Ascending aorta (tissue), 2 donors: ENCODE measurements around the gene ACER3. TPM values are rescaled to one million over a fixed set of nuclear protein-coding genes. Genes with fewer than 3 reads are reported as not detected.
"Not testable (repeated sequence)": the region's sequence is repeated elsewhere in the genome, so short reads cannot be mapped to it uniquely, and the experiment has no call there.

ENCODE experiments used
- DNase-seq, 2 donors: peaks; one replicate each; pipeline ENCODE4 v3.0.0-alpha.2; 2019; ENCODE audit warnings: low spot score in 2 of 2
- H3K27ac ChIP-seq, 2 donors: fragments of 200-600 bp; sonication (generic); one replicate each; pipeline ENCODE4 v1.5.1; 2016 to 2017; ENCODE audit warnings: mild to moderate bottlenecking in 1 of 2
- H3K27me3 ChIP-seq: fragments of 200-600 bp; sonication (generic); one replicate; pipeline ENCODE4 v1.5.1; 2017
- H3K36me3 ChIP-seq, 2 donors: fragments of 200-600 bp; sonication (generic); one replicate each; pipeline ENCODE4 v1.5.1; 2016
- H3K4me1 ChIP-seq, 2 donors: fragments of 200-600 bp; sonication (generic); one replicate each; pipeline ENCODE4 v1.5.1; 2016 to 2017; ENCODE audit warnings: mild to moderate bottlenecking in 1 of 2
- H3K4me3 ChIP-seq, 2 donors: fragments of 200-600 bp; sonication (generic); one replicate each; pipeline ENCODE4 v1.5.1; 2016 to 2017; ENCODE audit warnings: mild to moderate bottlenecking in 1 of 2
- H3K9me3 ChIP-seq, 2 donors: fragments of 200-600 bp; sonication (generic); one replicate each; pipeline ENCODE4 v1.5.1; 2016
- CTCF ChIP-seq, 3 experiments: fragments of 200-600 bp in 2 of 3; fragments of 450-650 bp in 1 of 3; sonication (generic) in 2 of 3; IDR thresholded peaks; one replicate each; pipeline ENCODE4 v1.5.1; 2016 to 2019; ENCODE audit warnings: antibody characterized with exemption in 3 of 3, mild to moderate bottlenecking in 1 of 3, moderate library complexity in 1 of 3
- intact Hi-C: fragments of 100-400 bp; cut with DNase I; formaldehyde crosslinking; loops from one replicate; pipeline ENCODE4 v1.15.1; 2023
- total RNA-seq: library from RNA; depleted of rRNA; stranded (reverse); fragments of >200 nt; gene quantifications from one replicate; pipeline ENCODE4 v1.1.0, GENCODE V29; 2016

Gene ACER3
- total RNA-seq, 1 donor from 2014 or later = 10.5 TPM

DNA sequence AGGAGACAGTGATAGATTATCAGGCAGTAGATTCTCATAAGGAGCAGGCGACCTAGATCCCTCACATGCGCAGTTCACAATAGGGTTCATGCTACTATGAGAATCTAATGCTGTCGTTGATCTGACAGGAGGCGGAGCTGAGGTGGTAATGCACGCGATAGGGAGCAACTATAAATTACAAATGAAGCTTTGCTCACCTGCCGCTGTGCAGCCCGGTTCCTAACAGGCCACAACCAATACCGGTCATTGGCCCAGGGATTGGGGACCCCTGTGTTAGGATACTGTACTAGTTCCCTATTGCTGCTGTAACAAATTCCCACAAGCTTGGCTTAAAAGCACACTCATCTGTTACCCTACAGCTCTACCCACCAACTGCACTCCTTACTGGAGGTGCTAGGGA, 184.2 kb downstream of the ACER3 start:
- Histone ChIP-seq H3K27me3 (no peaks in the 10 kb centered on the region), H3K9me3 (no peaks in the 10 kb centered on the region)

GRCh38 chr11:77046060-77046501, 185.4 kb downstream of the ACER3 start:
- no peaks in the 10 kb centered on the region for H3K9me3 ChIP-seq
- H3K4me1 ChIP-seq = peaks cover 0 to 5% of the 10 kb centered on the region in 2 donors
- DNase-seq = no peak
- H3K4me3 ChIP-seq = peak overlapping the region in 1 of 2 donors; percentile 2
- no peaks in the 10 kb centered on the region for H3K36me3 ChIP-seq
- no peaks in the 10 kb centered on the region for H3K27me3 ChIP-seq
- peak in 2 of 3 experiments; percentile 28 to 53 for TF ChIP-seq CTCF (IDR thresholded peaks at IDR 0.05)
- H3K27ac ChIP-seq = no peak overlapping the region
- intact Hi-C loops = loop anchor here (5.0 kb wide), 1 partner anchor 66 kb away; no protein-coding TSS in a partner anchor

More for the DNA sequence above, 184.2 kb downstream of the ACER3 start:
- DNase-seq = no peak
- Histone ChIP-seq H3K4me3 (no peak overlapping the region), H3K27ac (no peak overlapping the region), H3K36me3 (no peaks in the 10 kb centered on the region), H3K4me1 (peaks cover 0 to 5% of the 10 kb centered on the region in 2 donors)
- intact Hi-C loops = loop anchor here (5.0 kb wide), 1 partner anchor 67 kb away; no protein-coding TSS in a partner anchor
- TF ChIP-seq CTCF (IDR thresholded peaks at IDR 0.05) = no peak

- H3K27ac ChIP-seq = peak overlapping the region in 1 of 2 donors; percentile 25
- H3K4me3 ChIP-seq = peak overlapping the region; percentile 49 to 55
- no peaks in the 10 kb centered on the region for H3K9me3 ChIP-seq
- peak in 1 of 2 donors; percentile 93 for DNase-seq
- H3K27me3 ChIP-seq = no peaks in the 10 kb centered on the region
- peaks cover 0 to 5% of the 10 kb centered on the region in 2 donors for H3K4me1 ChIP-seq
- H3K36me3 ChIP-seq = no peaks in the 10 kb centered on the region
- peak; percentile 67 to 80 (median 71) for TF ChIP-seq CTCF (IDR thresholded peaks at IDR 0.05)
- intact Hi-C loops = loop anchor here (1.0 to 5.0 kb wide), 5 partner anchors 19 to 141 kb away; partner anchors contain the start of gene CAPN5
Observed at GRCh38 chr11:77047007-77047927, 186.5 kb downstream of the ACER3 start.

DNA sequence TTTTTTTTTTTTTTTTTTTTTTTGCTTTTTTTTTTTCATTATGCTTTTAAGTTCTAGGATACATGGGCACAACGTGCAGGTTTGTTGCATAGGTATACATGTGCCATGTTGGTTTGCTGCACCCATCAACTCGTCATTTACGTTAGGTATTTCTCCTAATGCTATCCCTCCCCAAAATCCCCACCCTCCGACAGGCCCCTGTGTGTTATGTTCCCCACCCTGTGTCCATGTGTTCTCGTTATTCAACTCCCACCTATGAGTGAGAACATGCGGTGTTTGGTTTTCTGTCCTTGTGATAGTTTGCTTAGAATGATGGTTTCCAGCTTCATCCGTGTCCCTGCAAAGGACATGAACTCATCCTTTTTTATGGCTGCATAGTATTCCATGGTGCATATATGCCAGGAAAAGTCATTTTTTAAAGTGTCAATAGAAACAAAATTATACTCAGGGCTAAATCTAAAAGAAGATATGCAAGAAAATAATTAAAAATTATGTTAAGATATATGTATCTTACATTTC, 187.3 kb downstream of the ACER3 start:
- intact Hi-C loops = loop anchor here (1.0 to 5.0 kb wide), 5 partner anchors 18 to 140 kb away; partner anchors contain the start of gene CAPN5
- DNase-seq, H3K4me3 ChIP-seq, H3K36me3 ChIP-seq, H3K27ac ChIP-seq, H3K9me3 ChIP-seq, H3K4me1 ChIP-seq, H3K27me3 ChIP-seq: not testable (repeated sequence)

GRCh38 chr11:77049026-77049425, 188.3 kb downstream of the ACER3 start:
- Histone ChIP-seq H3K27ac (no peak overlapping the region), H3K9me3 (no peaks in the 10 kb centered on the region), H3K27me3 (no peaks in the 10 kb centered on the region), H3K36me3 (no peaks in the 10 kb centered on the region), H3K4me1 (peaks cover 0 to 5% of the 10 kb centered on the region in 2 donors), H3K4me3 (no peak overlapping the region)
- intact Hi-C loops = loop anchor here (5.0 kb wide), 1 partner anchor 63 kb away; no protein-coding TSS in a partner anchor
- no peak for TF ChIP-seq CTCF (IDR thresholded peaks at IDR 0.05)
- no peak for DNase-seq

- H3K27ac ChIP-seq = no peak overlapping the region
- no peaks in the 10 kb centered on the region for H3K4me1 ChIP-seq
- no peaks in the 10 kb centered on the region for H3K27me3 ChIP-seq
- no peak for TF ChIP-seq CTCF (IDR thresholded peaks at IDR 0.05)
- DNase-seq = no peak
- no peak overlapping the region for H3K4me3 ChIP-seq
- peaks cover 0 to 5% of the 10 kb centered on the region in 2 donors for H3K9me3 ChIP-seq
- no peaks in the 10 kb centered on the region for H3K36me3 ChIP-seq
- intact Hi-C loops = no loop called here
Observed at GRCh38 chr11:77051511-77051910, 190.8 kb downstream of the ACER3 start.
